ENCODE results near the gene FCSK. TPM values are rescaled to one million over a fixed set of nuclear protein-coding genes. Genes with fewer than 3 reads are reported as not detected.

Gene FCSK
- total and polyA plus RNA-seq, 2 of the 13 experiments (the other 11 are each of a cell fraction or from before 2014, with no cell fraction given): 9.1 to 19.2 TPM

- in situ Hi-C loops (cut with HindIII; ENCODE audit: extremely low pct_ligation_motif_present, low pct_unique_long_range_greater_than_20kb) (no loop called here), intact Hi-C loops (cut with micrococcal nuclease; ENCODE audit: unreplicated experiment) (no loop called here)
- Histone ChIP-seq H3K36me3 (replicated peaks in 1 of 2; ENCODE audit: control insufficient read depth in 1 of 2, insufficient read depth in 2 of 2, low read length in 2 of 2) (peaks cover 32 to 58% of the 10 kb centered on the region in 2 experiments), H3K27ac (ENCODE audit: extremely low read length, insufficient read depth, low read length) (peak overlapping the region; percentile 22), H3K27me3 (ENCODE audit: control insufficient read depth in 1 of 2, insufficient read depth in 2 of 2, low read length in 2 of 2) (no peaks in the 10 kb centered on the region), H4K20me1 (ENCODE audit: insufficient read depth, low read length) (no peaks in the 10 kb centered on the region), H3K9ac (ENCODE audit: insufficient read depth, low read depth, low read length) (no peak overlapping the region), H2AFZ (ENCODE audit: low read length) (no peak overlapping the region), H3K9me3 (ENCODE audit: low read length) (no peaks in the 10 kb centered on the region), H3K4me3 (replicated peaks in 1 of 3; ENCODE audit: insufficient read depth in 1 of 3, low read depth in 2 of 3, low read length in 3 of 3) (no peak overlapping the region), H3K4me2 (ENCODE audit: low read depth, low read length) (no peak overlapping the region), H3K79me2 (ENCODE audit: insufficient read depth, low read length) (no peaks in the 10 kb centered on the region), H3K4me1 (ENCODE audit: insufficient read depth, low read length) (peaks cover 12% of the 10 kb centered on the region)
- ATAC-seq: peak; percentile 16
- POLR2A ChIA-PET: interaction anchor here (1.0 kb wide), 1 partner anchor 101 kb away, joined by 4 read pairs; no protein-coding TSS in a partner anchor
- BruUV-seq (replicated peaks): no TSS peak
- TF ChIP-seq ETV5 (CRISPR knock-in tag; IDR thresholded peaks at IDR 0.05; ENCODE audit: borderline replicate concordance) (peak; percentile 25; the same call in 1 of the 2 replicates), HDAC2 (CRISPR knock-in tag; IDR thresholded peaks at IDR 0.05) (0 out of 2 replicates have a peak, but pooled peaks have one; percentile 10), ZNF766 (CRISPR knock-in tag; IDR thresholded peaks at IDR 0.05; ENCODE audit: borderline replicate concordance) (peak; percentile 15; the same call in 1 of the 2 replicates), HNF4A (CRISPR knock-in tag; IDR thresholded peaks at IDR 0.05) (peak; percentile 68), NR2F6 (IDR thresholded peaks at IDR 0.05) (0 out of 2 replicates have a peak, but pooled peaks have one; percentile 26), NR2F6 (CRISPR knock-in tag; IDR thresholded peaks at IDR 0.05) (no peak), HCFC1 (IDR thresholded peaks at IDR 0.05; ENCODE audit: low read depth, low read length) (no peak), RARA (CRISPR knock-in tag; IDR thresholded peaks at IDR 0.05) (0 out of 2 replicates have a peak, but pooled peaks have one; percentile 8), RXRA (CRISPR knock-in tag; IDR thresholded peaks at IDR 0.05) (peak; percentile 20; the same call in 1 of the 2 replicates), PBX2 (CRISPR knock-in tag; IDR thresholded peaks at IDR 0.05) (no peak), MTA1 (CRISPR knock-in tag; IDR thresholded peaks at IDR 0.05; ENCODE audit: borderline replicate concordance) (no peak), RXRB (CRISPR knock-in tag; IDR thresholded peaks at IDR 0.05; ENCODE audit: borderline replicate concordance) (0 out of 2 replicates have a peak, but pooled peaks have one; percentile 26), PAXIP1 (CRISPR knock-in tag; conservative IDR thresholded peaks at IDR 0.05) (peak; percentile 66), ZFP91 (CRISPR knock-in tag; IDR thresholded peaks at IDR 0.05; ENCODE audit: borderline replicate concordance) (peak; percentile 20; the same call in 1 of the 2 replicates)
- CTCF ChIA-PET (ENCODE audit: low intra/inter-chr PET ratio, low total read pairs): no interaction called here
- DNase-seq (ENCODE audit: low spot score): no peak
- WGBS (ENCODE audit: low lambda C conversion rate): 72% methylated on average over 7 of the region's 7 CpGs
- FAIRE-seq: no peak
These were observed 27.6 kb downstream of the FCSK start for GRCh38 chr16:70481929-70482536.

Measured in HepG2 (cell line).